ENCODE data around the gene BLOC1S1.

The BLOC1S1 gene

GRCh38 chr12:55728186-55728938 lies 12.5 kb downstream of the BLOC1S1 start:
- DNase-seq (ENCODE audit: low read depth, low spot score) = no peak

GRCh38 chr12:55728939-55729818 lies 13.3 kb downstream of the BLOC1S1 start, which contains the start of gene CD63:
Gene CD63, minus strand, starts transcription at chr12:55729009. Its CDS starts 668 bp downstream, at chr12:55728341.
- DNase-seq (ENCODE audit: low read depth, low spot score) = peak; percentile 47

GRCh38 chr12:55729819-55730818 lies 14.3 kb downstream of the BLOC1S1 start:
- DNase-seq (ENCODE audit: low read depth, low spot score) = no peak

- no peak for DNase-seq (ENCODE audit: low read depth, low spot score)
These were observed 16.4 kb downstream of the BLOC1S1 start for GRCh38 chr12:55732288-55732687.

GRCh38 chr12:55733021-55733555 lies 17.2 kb downstream of the BLOC1S1 start:
- DNase-seq (ENCODE audit: low read depth, low spot score) = no peak

GRCh38 chr12:55733858-55734257 lies 18.0 kb downstream of the BLOC1S1 start:
- no peak for DNase-seq (ENCODE audit: low read depth, low spot score)

GRCh38 chr12:55734595-55734994 lies 18.7 kb downstream of the BLOC1S1 start:
- DNase-seq (ENCODE audit: low read depth, low spot score) = no peak

- DNase-seq (ENCODE audit: low read depth, low spot score) = no peak
These were observed 20.2 kb downstream of the BLOC1S1 start for GRCh38 chr12:55736076-55736475.

- DNase-seq (ENCODE audit: low read depth, low spot score) = no peak
These were observed 21.1 kb downstream of the BLOC1S1 start for GRCh38 chr12:55736780-55737580.

GRCh38 chr12:55737581-55738122 lies 21.8 kb downstream of the BLOC1S1 start:
- DNase-seq (ENCODE audit: low read depth, low spot score) = no peak

GRCh38 chr12:55738123-55739024 lies 22.5 kb downstream of the BLOC1S1 start:
- peak; percentile 62 for DNase-seq (ENCODE audit: low read depth, low spot score)

- no peak for DNase-seq (ENCODE audit: low read depth, low spot score)
These were observed 23.2 kb downstream of the BLOC1S1 start for GRCh38 chr12:55739025-55739378.

GRCh38 chr12:55741931-55742680 lies 26.3 kb downstream of the BLOC1S1 start:
- no peak for DNase-seq (ENCODE audit: low read depth, low spot score)

- DNase-seq (ENCODE audit: low read depth, low spot score) = no peak
These were observed 27.0 kb downstream of the BLOC1S1 start, which contains the start of gene GDF11 for GRCh38 chr12:55742719-55743405. Gene GDF11, plus strand, starts transcription at chr12:55743122. Its CDS starts 195 bp downstream, at chr12:55743317.

GRCh38 chr12:55743406-55744339 lies 27.8 kb downstream of the BLOC1S1 start:
- no peak for DNase-seq (ENCODE audit: low read depth, low spot score)

GRCh38 chr12:55744340-55745030 lies 28.6 kb downstream of the BLOC1S1 start:
- DNase-seq (ENCODE audit: low read depth, low spot score) = no peak

Data from activated naive CD8-positive, alpha-beta T cell treated with anti-CD3 and anti-CD28 coated beads, Interleukin-2, amount 50 U/mL, for 16 hours (primary cell).